Activated T-helper 9 cell treated with anti-CD3 and anti-CD28 coated beads, Interleukin-2, amount 50 U/mL, for 16 hours (primary cell): Measurements from ENCODE around the gene KLHL6.
"Not testable (repeated sequence)": the region's sequence is repeated elsewhere in the genome, so short reads cannot be mapped to it uniquely, and the experiment has no call there.

ENCODE experiments used
- DNase-seq: peaks from one replicate; pipeline ENCODE4 v3.0.0-alpha.2; 2020; ENCODE audit warnings: low read depth

KLHL6 gene

DNA sequence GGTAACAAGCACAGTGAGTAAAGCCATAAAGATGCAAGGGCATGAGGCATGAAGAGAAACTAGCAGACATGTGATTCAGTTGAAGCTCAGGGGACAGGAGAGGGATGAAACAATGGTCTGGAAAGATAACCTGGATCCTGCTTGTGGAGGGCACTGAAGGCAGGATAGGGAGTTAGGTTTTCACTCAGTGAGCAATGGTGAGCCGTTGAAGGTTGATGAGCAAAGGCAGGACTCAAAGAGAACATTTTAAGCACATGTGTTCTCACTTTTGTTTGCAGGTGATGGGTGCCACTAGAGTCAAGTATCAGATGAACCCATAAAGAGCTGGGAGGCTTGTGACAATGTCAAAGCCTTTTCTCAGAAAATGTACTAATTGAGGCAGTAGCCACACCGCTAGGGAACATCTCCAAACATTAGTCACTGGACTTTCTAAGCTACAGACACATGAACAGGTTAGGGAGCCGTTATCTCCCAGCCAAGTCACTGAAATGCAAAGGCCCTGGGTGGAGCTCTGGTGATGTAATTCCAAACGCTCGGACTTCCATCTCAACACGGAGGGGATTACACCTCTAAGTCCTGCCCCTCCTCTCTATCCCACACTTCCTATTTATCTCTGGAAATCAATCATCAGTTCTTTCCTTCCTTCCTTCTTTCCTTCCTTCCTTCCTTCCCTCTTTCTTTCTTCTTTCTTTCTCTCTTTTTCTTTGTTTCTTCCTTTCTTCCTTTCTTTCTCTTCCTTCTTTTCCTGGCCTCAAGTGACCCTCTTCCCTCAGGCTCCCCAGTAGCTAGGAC lies 22.7 kb downstream of the KLHL6 start:
- no peak for DNase-seq

GRCh38 chr3:183529717-183530116 lies 25.8 kb downstream of the KLHL6 start:
- DNase-seq, result no peak

DNA sequence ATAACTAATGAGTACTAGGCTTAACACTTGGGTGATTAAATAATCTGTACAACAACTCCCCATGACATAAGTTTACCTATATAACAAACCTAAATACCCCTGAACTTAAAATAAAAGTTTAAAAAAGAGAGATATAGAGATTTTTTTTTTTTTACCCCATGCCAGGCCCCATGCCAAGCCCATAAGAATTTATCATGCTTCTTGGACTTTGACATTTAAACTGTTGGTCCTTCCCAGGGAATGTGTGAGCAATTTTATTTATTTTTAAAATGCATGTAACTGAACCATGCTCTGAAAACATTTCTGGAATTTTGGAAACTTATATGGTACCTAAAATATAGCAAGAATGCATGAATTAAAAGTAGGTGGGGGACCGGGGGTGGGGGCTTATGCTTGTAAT lies 26.3 kb downstream of the KLHL6 start:
- DNase-seq, result no peak

DNA sequence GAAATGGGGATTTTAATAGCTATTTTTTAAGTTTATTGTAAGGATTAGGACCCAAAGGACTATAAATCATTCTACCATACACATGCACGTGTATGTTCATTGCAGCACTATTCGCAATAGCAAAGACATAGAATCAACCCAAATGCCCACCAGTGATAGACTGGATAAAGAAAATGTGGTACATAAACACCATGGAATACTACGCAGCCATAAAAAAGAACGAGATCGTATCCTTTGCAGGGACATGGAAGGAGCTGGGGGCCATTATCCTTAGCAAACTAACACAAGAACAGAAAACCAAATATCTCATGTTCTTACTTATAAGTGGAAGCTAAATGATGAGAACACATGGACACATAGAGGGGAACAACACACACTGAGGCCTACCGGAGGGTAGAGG lies 26.7 kb downstream of the KLHL6 start:
- not testable (repeated sequence) for DNase-seq

DNA sequence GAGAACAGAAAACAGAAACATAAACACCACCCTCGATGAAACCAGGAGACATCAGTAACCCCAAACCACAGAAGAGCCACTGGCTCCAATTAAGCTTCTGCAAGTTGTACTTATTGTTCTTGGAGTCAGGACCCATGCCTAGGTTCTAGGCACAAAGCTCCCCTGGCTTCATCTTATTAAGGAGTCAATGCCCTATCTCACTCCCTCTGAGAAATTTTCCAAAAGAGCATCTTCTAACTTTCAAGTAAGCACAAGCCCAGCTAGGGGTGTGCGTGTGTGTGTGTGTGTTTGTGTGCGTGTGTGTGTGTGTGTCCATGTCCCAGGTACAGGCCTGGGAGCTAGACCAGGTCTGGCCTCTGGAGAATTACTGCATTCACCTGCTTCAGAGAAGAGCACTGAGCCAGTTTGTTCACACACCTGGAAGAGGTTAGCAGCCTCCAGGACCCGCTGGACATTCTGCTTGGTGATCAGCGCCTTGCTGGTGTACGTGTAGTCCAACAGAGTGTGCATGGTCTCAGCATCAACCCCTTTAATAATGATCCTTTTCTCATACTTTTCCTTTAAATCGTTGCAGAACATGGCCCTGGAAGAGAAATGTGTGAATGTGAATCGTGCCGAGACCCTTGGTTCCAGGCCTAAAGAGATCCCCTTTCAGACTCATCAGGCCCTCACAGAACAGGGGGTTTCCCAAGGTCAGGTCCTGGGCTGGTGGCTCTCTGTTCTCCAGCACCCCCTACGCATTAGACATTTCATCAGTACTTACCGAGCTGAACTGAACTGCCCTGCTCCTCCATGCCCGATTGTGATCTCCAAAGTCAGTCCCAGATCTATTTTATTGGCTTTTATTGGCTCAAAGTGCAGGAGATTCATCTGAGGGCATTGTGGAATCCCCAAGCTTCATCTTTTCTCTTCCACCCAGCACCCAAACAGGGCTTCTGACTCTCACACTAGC lies 27.8 kb downstream of the KLHL6 start:
- no peak for DNase-seq

DNA sequence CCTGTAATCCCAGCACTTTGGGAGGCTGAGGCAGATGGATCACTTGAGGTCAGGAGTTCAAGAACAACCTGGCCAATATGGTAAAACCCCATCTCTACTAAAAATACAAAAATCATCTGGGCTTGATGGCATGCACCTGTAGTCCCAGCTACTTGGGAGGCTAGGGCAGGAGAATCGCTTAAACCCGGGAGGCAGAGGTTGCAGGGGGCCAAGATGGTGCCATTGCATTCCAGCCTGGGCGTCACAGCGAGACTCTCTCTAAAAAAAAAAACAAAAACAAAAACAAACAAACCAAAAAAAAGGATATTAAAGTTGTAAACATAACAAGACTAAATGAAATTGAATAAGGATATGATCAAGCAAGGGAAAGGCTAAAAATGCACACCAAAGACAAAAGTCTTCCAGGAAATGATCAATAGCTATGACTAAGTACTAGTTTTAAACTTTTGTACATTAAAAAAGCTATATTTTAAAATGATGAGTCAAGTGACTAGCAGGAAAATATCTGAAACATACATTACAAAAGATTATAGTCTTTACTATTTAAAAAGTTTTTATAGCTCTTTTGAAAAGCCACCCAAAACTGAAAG lies 28.6 kb downstream of the KLHL6 start:
- no peak for DNase-seq

GRCh38 chr3:183524476-183524875 lies 31.0 kb downstream of the KLHL6 start:
- DNase-seq, result no peak

GRCh38 chr3:183520741-183521556 lies 34.6 kb downstream of the KLHL6 start:
- not testable (repeated sequence) for DNase-seq

GRCh38 chr3:183520295-183520694 lies 35.2 kb downstream of the KLHL6 start:
- not testable (repeated sequence) for DNase-seq

- DNase-seq, result no peak
Measured at GRCh38 chr3:183519891-183520290, 35.6 kb downstream of the KLHL6 start.

DNA sequence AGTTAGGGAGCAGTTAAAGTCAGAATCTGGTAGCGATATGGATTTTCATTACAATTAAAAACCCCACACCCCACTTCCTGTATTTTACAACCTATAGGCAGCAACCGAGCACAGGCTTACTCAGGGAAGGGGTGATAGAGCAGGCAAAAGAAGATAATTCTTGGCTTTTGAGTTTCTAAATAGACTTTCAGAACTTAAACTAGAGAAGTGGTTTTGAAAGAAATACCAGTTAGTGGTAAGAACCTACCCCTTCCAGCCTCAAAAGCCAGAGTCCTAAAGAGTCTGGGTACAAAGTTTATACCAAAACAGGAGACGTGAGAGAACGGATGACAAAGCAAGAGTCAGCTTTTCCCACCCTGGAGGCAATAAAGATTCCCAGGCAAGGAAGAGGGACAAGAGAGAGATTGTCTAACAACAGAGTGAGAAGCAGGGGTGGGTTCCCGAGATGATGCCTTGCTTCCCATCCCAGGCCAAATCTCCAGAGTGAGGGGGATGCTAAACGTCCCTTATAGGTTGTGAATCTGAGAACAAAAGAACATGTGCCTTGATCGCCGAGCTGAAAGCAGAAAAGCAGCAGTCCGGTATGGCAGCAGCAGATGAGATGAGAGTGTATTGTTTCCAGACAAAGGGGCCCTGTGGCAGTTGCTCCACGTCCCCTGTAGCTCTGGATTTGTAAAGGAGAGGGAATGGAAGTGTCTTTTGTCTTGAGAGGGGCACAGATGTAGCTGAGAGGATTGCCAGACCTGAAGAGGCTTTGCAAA lies 36.8 kb downstream of the KLHL6 start:
- no peak for DNase-seq

GRCh38 chr3:183517607-183518006 lies 37.9 kb downstream of the KLHL6 start:
- no peak for DNase-seq

DNA sequence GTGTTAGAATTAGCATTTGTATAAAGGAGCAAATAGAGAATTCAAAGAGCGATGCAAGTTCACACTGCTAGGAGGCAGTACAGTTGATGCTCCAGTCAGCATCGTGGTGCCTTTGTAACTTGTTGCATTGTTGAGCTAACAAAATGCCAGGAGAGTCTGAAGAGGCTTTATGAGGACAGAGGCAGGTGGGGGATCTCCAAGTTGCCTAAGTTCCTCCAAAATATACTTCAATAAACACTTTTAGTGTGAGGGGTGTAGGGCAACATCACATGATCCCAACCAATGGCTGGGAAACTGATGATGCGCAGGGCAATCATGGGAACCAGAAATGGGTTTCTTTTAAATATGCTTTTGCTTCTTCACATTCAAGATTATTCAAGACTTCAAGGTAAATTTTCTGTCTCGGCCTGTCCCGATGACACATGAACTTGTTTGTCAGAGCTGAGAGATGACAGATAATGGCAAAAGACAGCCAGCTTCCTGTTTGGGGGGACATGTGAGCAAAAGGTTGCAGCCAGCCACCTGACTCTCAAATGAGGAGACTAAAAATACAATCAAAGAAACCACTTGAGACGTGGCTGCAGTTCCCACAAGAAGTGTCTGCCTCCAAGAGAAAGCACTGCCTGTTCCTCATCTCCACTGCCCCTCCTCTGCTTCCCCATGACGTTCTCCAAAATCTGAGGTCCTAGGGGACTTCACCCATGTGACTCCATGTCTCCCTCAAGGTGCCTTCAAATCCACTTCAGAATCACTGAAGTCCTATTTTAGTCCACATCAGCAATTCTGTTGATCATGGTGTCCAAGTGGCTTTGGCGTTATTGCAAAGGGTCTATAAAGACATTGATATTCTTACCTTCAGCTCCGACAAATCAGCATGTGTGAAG lies 39.3 kb downstream of the KLHL6 start:
- no peak for DNase-seq

DNA sequence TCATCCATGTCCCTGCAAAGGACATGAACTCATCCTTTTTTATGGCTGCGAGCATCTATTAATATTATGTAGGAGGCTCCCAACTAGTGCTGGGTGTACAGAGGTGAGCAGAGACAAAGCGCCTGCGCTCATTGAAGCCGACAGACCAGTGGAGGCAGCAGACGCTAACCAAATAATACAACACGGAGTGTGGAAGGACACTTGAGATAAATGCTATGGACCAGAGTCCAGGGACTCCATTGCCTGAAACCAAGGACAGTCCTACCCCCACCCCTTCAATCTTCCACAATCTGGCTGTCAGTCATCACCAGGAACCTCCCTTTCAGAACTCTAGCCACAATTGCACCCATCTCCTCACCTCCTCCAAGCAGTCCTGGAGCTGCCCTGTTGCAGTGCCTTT lies 41.5 kb downstream of the KLHL6 start:
- DNase-seq, result no peak

DNA sequence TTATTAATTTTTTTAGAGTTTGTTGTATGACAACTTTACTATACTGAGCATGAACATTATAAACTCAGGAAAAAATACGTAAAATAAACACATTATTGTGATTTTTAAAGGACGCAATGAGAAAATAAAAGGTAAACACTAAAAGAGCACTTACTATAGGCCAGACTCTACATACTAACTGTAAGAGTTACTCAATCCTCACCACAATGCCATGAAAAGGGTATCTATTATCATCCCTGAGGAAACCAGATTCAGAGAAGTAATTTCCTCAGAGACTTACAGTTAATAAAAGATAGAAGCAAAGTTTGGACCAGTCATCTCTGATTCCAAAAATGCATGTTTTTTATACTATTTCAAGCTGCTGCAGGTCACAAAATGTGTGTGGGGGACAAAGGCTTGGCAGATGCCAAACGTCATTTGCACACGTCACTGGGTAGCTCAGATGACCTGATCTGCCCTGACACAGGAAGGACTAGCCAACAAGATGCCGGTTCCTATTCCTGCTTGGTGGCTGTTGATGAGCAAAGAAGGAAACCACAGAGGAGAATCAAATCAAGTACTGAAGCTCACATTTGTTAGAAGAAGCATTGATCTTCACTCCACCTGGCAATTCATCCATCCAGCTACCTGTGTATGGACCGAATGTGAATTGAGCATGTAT lies 42.3 kb downstream of the KLHL6 start:
- no peak for DNase-seq

DNA sequence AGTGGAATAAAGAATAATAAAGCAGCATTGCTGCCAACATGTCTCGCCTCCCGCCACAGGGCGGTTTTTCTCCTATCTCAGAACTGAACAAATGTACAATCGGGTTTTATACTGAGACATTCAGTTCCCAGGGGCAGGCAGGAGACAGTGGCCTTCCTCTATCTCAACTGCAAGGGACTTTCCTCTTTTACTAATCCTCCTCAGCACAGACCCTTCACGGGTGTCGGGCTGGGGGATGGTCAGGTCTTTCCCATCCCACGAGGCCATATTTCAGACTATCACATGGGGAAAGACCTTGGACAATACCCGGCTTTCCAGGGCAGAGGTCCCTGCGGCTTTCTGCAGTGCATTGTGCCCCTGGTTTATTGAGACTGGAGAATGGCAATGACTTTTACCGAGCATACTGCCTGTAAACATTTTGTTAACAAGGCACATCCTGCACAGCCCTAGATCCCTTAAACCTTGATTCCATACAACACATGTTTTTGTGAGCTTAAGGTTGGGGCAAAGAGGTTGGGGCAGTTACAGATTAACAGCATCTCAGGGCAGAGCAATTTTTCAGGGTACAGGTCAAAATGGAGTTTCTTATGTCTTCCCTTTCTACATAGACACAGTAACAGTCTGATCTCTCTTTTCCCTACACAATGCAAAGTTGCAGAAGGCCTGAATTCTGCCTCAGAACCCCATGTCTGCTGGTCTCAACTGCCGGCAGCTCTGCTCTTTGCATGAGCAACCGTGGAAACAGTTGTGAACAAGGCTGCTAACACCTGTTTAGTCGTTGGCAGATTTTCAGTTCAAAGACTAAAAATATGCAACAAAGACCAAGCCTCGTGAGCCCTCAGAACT lies 44.0 kb downstream of the KLHL6 start:
- not testable (repeated sequence) for DNase-seq

GRCh38 chr3:183508821-183509220 lies 46.7 kb downstream of the KLHL6 start:
- DNase-seq, result no peak

DNA sequence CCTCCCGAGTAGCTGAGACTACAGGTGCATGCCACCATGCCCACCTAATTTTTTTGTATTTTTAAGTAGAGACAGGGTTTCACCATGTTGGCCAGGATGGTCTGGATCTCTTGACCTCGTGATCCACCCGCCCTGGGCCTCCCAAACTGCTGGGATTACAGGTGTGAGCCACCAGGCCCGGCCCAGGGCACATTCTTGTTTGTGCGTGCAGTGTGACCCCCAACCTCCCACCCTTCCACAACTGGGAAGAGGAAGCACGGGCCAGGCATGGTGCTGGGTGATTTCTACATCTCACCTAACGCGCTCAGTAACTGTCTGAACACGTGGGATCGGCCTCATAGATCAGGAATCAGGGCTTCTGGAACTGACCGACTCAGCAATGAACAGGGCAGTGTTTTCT lies 48.0 kb downstream of the KLHL6 start:
- DNase-seq, result no peak
